Fibroblast of skin of abdomen (primary cell): ENCODE data around the gene THSD4.

Source experiments
- DNase-seq: peaks from one replicate; pipeline ENCODE4 v3.0.0-alpha.2; 2013

The THSD4 gene

GRCh38 chr15:71226536-71227455 is 111.5 kb downstream of the THSD4 start:
- DNase-seq = peak; percentile 81

DNA sequence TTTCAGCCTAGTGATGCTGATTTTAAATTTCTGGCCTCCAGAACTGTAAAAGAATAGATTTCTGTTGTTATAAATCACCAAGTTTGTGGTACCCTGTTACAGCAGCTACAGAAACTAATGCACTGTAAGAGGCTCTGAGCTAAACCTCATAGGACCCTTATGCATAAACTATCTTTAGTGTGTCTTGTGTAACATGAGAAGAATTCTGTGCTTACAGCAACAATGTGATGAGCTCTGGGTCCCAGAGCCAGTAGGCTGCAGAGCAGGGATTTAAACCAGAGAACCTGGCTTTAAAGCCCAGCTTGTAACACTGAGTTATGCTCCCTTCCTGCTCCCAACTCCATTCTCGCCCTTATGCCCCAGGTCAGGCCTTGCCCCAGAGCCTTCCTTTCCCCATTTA is 113.1 kb downstream of the THSD4 start:
- DNase-seq = peak; percentile 45

GRCh38 chr15:71230303-71230702 is 115.0 kb downstream of the THSD4 start:
- DNase-seq = no peak

- no peak for DNase-seq
These were observed 116.5 kb downstream of the THSD4 start for GRCh38 chr15:71231758-71232157.

GRCh38 chr15:71232411-71232810 is 117.1 kb downstream of the THSD4 start:
- peak; percentile 43 for DNase-seq

- peak; percentile 96 for DNase-seq
These were observed 122.4 kb downstream of the THSD4 start for GRCh38 chr15:71237456-71238188.

DNA sequence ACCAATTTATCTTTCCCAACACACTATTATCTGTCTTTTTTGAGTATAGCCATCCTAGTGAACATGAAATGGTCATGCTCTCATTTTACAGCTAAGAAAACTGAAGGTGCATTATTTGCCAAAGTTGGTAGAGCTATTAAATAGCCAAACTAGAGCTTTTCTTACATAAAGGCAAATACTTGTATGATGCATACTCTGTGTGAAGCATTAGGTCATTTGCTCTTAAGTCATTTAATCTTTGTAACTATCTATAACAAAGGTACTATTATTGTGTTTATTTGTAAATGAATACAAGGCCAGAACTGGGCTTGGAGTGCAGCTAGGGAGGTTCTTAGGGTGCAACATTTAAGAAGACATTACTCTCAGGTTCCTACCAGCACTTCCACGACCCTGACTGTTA is 123.7 kb downstream of the THSD4 start:
- DNase-seq = no peak

DNA sequence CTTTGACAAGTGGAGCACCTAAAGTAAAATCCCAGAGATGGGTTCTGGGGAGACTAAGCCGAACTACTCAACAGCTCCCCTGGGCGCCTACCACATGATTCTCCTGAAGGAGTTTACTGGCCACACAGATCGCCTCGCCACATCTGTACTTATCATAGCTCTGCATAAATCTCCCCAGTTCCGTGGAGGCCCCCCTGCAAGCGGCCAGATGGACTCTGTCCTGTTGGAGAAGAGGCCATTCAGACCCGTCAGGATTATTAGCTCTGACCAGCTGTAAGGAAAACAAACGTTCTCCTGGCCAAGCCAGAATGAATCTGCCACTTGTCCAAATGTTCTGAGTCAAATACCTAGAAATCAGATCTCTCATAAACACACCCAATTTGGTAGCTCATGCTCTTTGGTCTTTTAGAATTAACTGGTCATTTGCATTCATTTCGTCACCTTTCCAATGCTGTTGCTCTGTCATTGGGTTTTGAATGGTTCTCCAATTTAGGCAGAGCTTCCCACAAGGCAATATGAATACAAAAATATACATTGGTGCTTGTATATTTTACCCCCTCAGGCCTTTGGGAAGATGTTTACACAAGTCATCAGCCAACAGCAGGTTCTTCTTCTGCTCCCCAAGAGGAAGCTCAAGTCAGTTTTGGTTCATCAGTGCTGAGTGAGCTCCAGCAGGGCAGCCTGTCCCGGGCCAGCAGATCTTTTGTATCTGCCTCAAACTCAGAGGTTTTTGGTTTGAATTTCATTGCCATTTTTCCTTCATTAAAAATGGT is 124.5 kb downstream of the THSD4 start:
- no peak for DNase-seq

GRCh38 chr15:71242292-71242691 is 127.0 kb downstream of the THSD4 start:
- DNase-seq = no peak

DNA sequence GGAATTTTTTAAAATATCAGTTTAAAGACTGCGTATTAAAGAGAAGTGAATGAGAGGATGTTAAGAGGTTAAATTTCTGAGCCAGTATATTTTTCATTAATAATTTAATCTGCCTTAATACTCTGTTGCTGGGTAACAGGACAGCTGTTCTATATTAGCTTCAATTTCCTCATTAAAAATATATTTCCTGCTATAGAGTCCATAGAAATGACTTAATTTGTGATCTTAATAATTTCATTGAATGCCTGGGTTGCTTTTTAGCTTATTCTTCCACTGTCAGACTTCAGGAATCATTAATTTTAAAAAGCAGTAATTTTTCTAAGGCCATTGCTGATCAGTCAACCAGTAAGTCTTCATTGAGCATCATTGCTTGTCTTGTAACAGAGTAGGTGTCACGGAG is 129.0 kb downstream of the THSD4 start:
- DNase-seq = no peak

GRCh38 chr15:71245588-71245987 is 130.3 kb downstream of the THSD4 start:
- no peak for DNase-seq

GRCh38 chr15:71248386-71248785 is 133.1 kb downstream of the THSD4 start:
- no peak for DNase-seq

DNA sequence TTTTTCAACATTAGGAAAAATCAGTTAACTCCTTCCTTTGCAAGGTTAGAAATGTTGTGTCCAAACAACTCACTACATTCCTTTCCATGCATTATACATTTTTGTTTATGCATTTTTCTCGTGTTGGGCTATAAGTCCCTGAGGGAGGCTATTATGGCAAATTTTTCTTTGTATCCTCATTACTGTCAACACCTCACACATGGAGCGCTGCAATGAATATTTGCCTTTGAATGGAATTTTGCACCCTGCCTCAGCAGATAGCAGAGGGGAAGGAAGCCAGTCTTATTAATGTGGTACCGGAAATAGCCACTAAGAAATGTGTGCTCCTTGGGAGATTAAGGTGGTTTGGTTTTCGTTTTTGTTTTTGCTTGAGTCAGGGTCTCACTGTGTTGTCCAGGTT is 134.7 kb downstream of the THSD4 start:
- peak; percentile 46 for DNase-seq

DNA sequence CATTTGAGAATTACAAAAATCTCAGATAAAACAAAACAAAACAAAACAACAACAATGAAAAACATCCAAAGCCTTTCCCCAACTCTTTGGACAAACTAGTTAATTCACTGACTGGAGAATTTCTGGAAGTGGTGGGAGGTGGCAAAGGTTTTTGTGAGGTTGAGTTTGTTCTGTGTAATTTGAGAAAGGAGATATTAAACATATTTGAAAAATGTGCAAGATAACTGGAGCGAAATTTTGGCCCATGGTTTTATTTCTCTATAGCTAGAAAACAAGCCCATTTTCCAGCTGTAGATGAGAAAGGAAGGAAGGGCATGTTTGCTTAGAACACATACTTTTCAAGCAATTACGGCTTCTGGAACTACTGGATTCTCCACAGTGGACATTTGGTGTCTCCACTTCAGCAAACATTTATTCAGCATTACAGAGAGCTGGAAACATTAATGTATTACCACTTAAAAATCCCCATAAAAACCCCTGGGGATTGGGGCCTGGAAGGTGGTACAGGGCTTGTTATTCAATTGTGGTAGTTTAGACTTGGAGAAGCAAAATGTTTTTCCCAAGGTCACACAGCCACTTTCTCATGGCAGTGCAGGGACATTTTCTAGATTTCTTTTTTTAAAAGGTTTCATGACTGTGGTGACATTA is 135.8 kb downstream of the THSD4 start:
- DNase-seq = no peak

- no peak for DNase-seq
These were observed 136.3 kb downstream of the THSD4 start for GRCh38 chr15:71251584-71252043.

DNA sequence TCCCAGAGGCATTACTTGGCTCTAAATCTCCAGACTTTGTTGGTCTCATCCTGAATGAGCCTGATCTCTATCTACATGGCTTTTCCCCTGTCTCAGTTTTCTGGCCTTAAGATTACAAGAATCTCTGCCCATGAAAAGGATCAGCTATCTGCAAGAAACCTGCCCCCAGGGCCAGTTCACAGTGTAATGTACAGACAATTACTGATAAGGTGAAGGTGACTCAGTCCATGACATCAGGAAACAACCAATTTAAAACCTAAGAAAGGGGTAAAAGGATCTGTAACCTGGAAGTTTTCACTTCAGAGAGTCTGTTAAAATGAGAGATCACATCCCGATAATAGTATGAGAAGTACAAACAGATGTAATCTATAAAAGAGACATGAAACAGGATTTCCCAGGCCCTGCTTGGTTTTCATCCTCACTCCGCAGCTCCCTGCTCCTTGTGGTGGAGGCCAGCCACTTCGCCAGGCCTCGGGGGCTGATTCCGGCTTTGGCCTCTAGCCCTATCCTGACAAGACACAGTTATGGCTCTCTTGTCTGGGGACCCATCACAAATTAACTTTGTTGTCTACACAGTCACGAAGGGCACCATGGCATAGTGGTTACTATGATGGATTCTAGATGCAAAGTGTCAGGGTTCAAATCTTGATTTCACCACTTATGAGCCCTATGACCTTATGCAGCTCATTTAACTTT is 136.9 kb downstream of the THSD4 start:
- DNase-seq = no peak

DNA sequence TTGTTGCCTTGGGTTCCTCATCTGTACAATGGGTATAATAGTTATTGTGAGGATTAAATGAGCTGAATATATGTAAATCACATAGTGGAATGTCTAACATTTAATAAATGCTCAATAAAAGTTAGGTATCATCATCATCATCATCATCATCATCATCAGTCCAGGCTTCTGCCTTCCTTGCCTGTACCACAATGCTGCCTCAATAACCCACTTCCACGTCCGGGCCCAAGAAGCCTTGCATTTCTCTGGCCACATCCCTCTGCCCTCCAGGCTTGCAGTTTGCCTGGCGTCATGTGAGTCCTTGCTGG is 137.4 kb downstream of the THSD4 start:
- no peak for DNase-seq

GRCh38 chr15:71254491-71254890 is 139.2 kb downstream of the THSD4 start:
- no peak for DNase-seq

GRCh38 chr15:71256934-71257664 is 141.8 kb downstream of the THSD4 start:
- DNase-seq = no peak

DNA sequence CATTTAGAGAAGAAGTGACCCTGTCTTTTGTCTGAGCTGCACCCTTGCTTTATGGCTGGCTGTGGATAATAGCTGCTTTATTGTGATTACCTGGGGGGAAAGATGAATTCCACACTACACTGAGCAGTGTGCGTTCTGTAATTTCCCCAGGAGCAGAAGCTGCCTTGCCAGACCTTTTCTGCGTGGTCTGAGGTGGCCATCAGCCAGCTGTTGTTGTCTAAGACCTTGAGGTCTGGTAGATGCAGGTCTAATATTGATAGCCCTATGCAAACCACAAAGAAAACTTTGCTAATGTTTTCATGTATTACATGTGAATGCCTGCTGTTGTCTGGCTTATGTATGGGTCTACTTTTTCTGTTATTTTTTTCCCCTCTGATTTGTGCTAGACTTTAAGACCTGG is 144.6 kb downstream of the THSD4 start:
- DNase-seq = no peak

DNA sequence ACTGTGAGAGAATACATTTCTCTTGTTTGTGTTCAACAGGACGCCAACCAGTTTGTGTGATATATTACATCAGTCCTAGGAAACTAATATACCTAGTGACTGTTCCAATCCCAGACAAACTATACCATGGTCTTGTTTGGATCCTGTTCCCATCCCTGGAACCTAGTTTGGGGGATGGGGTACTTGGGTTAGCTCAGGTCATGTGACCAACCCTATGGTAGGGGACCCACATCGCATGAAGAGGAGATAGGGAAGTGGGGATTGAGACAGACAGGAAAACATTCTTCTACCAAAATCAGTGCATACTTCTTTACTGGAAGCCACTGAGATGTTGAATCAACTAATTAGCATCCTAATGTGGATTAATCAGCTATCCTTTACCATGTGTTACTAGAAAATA is 146.1 kb downstream of the THSD4 start:
- DNase-seq = no peak
